SU-DHL-6 (cell line): ENCODE measurements around the gene SCD5.

Experiments
- CTCF ChIP-seq: fragments of 200-600 bp; sonication (generic); IDR thresholded peaks from one replicate; pipeline ENCODE4 v1.5.1; 2017; ENCODE audit warnings: antibody characterized with exemption, mild to moderate bottlenecking, low read length, moderate library complexity; ENCODE audit not compliant: insufficient read depth, poor library complexity, severe bottlenecking
- EZH2phosphoT487 ChIP-seq: fragments of 200-600 bp; sonication (generic), shearing (Covaris generic); conservative IDR thresholded peaks from 2 replicates; pipeline ENCODE4 v1.6.1; 2018; ENCODE audit warnings: mild to moderate bottlenecking, antibody characterized with exemption, low read length, moderate library complexity, mixed read lengths

DNA sequence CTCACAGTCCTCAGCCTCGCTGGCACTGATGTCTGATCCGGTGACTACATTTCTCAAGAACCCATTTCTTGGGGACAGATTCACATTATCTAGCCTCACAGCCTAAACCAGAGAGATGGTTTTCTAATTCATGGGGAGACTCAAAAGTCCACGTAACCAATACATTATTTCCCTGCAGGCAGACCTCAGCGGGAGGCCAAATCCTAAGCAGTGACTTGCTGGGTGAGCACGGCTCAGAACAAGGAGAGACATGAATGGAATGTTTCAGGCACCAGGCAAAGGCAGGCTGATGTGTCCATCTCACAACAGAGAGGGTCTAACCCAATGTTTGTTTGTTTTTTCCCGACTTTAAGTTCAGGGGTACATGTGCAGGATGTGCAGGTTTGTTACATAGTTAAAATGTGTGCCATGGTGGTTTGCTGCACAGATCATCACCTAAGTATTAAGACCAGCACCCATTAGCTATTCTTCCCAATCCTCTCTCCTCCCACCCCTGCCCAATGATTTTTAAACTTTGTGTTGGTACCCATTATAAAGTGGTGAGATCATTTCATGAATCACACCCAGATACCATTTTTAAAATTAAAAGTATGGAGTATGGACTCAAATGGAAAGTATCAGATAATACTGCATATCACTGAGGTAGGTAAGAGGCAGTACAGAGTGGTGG is 53.3 kb downstream of the SCD5 start:
- TF ChIP-seq CTCF (no peak), EZH2phosphoT487 (no peak)
